NCI-H146 treated with DMSO at 0.1 percent for 48 hours (cell line): ENCODE results near the gene SEC22B.
A peak's percentile ranks its signal among the peaks of the same experiment; 100 is the strongest.
"Not testable (repeated sequence)": the region's sequence is repeated elsewhere in the genome, so short reads cannot be mapped to it uniquely, and the experiment has no call there.

Experiments
- DNase-seq: peaks from one replicate; lab custom pipeline; 2025; ENCODE audit not compliant: unreplicated experiment; lab: John Stamatoyannopoulos, UW

SEC22B gene

DNA sequence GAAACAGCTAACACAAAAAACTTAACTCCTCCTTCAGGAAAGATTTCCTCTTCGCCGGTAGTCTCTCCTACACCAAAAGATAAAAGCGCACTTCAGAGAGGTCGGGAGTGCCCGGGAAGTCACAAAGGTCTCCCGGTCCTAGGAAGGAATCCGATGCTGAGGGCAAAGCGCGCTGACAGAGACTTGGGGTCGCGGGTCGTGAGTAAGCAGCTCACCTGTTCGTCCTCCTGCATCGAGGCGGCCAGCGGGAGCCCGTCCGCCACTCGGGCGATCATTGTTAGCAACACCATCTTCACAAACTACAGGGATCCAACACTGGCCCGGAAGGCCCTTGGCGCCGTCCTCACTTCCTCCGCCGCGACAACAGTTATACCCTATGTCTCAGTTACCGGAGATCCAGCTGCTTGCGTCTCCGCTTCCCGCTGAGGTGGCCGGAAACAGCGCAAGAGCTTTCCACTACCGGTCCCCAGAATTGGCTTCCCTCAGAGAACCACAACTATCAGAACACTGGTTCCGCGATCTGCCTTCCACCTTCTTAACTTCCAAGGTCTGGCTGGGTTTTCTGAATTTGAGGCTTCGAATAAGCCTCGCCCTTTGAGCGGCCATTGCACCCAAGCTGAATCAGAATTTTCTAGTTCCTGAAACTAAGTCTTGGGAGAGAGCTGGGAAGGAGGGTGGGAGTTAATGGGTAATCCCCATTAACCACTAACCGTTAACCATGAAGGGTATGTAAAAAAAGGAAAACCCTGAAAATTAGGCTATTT is at the start of gene SEC22B:
Gene SEC22B (minus strand): TSS at position 429 of the 764 bp plus-strand sequence. CDS start 139 bp downstream, at position 290.
- DNase-seq, result peak; percentile 89

DNA sequence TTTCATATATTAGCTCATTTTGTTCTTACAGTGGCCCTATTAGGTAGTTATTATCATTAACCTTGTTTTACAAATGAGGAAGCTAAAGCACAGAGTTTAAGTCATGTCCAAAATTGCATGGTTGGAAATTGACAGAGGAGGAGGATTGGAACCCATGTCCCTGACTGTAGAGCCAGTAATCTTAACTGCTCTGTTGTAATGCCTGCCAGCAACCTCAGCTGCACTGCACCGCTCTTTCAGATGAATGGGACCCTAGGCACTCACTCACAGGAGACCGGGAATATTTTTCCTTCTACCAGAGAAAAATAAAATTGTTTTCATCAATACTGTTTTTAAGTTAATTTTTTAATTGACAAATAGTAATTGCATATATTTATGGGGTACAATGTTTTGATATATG is 41.6 kb upstream of the SEC22B start:
- DNase-seq, result not testable (repeated sequence)

DNA sequence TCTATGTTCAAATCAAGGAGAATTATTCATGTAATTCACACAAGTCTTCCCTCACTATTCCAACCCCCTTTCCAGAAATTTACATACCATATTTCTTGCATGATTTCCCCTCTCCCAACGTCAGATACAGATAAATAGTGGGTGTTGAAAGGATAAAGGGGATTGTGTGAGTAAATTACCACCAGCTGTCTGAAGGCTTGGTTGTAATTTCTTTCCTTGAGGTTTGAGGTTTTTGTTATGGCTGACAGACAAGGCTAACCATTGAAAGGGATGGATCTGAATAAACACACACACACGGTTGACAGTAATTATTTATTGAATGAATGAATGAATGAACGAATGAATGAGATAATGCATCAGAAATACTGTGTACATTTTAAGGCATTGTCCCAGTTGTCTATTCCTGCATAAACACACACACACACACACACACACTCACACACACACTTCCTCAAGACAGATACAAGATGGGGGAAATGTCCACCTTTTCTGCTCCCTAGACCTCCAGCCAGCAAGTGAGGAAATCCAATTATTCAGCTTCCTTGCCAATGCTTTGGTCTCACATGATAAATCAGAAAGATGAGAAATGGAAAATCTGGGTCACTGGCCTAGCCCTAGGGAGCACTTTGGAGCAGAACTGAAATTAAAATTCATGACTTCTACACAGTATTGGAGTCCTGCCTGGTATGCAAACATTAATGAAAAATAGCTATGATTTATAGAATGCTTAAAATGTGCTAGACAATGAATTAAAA is 41.0 kb upstream of the SEC22B start:
- not testable (repeated sequence) for DNase-seq

DNA sequence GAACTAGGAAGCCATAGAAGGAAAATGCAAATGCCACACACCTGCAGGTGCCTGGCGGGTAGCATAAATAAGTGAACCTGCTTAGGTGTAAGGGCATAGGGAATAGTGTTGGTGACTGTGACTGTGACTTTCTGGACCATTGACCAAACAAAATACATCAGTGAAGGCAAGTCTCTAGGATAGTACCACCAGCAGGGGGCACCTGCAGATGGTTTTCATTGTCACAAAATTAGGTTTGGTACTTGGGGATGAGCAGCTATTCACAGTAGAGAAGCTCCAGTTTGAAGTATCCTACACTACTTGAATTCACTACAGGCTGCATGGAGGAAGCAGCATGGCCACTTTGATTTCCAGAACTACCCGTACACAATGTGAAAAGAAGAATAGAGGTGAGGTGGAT is 37.3 kb upstream of the SEC22B start:
- DNase-seq, result not testable (repeated sequence)

DNA sequence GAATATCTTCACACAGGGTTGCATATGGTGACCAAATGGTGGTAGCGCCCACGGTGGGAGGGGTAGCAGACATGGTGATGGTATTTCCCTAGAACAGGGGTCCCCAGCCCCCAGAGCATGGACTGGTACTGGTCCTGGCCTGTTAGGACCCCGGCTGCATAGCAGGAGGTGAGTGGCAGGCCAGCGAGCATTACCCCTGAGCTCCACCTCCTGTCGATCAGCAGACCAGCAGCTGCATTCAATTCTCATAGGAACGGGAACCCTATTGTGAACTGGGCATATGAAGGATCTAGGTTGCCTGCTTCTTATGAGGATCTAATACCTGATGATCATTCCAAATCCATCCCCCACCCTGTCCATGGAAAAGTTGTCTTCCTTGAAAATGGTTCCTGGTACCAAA is 34.4 kb upstream of the SEC22B start:
- DNase-seq, result not testable (repeated sequence)

DNA sequence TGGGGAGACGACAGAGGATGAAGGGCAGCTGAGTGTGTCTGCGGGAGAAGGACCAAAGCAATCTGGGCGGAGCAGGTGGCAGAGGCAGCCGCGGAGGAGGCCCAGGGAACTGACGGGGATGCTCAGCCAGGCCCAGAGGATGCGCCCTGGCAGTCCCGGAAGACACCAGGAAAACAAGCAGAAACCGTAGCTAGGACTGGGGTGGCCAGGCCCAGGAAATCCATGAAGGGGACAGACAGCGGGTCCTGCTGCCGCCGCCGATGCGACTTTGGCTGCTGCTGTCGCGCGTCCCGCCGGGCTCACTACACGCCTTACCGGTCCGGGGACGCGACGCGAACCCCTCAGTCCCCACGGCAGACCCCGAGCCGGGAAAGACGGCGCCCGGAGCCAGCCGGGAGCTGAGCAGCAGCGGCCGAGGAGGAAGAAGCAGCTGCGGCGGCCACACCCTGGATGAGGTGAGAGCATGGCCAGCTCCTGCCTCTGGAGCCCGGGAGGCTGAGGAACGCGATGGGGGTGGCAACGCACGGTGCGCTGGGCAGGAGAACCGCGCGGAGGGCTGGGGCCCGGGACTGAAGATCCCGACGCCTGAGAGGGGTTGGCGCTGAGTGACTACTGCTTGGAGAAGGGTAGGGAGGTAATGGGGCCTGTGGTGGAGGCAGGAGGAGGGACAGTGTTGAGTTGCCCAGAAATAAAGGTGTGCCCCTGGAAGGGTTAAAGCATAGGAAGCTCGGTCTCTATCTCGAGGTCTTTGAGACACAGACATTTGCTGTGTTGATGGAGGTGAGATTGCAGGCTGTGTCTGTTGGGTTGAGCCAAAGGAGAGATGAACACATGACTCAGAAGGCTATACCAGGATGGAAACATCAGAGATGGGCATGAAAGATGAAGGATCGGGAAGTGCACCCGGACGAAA is 20.8 kb upstream of the SEC22B start:
- DNase-seq, result not testable (repeated sequence)

DNA sequence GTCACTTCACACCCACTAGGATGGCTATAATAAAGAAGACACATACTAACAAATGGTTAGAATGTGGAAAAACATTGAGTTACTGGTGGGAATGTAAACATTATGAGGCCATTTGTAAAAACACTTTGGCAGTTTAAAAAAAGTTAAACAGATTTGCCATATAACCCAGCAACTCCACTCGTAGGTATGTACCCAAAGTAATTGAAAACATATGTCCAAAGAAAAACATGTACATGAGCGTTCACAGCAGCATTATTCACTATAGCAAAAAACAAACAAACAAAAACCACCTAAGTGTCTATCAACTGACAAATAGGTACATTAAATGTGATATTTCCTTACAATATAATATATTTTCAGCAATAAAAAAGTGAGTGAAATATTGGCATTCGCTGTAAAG is 12.3 kb upstream of the SEC22B start:
- not testable (repeated sequence) for DNase-seq

DNA sequence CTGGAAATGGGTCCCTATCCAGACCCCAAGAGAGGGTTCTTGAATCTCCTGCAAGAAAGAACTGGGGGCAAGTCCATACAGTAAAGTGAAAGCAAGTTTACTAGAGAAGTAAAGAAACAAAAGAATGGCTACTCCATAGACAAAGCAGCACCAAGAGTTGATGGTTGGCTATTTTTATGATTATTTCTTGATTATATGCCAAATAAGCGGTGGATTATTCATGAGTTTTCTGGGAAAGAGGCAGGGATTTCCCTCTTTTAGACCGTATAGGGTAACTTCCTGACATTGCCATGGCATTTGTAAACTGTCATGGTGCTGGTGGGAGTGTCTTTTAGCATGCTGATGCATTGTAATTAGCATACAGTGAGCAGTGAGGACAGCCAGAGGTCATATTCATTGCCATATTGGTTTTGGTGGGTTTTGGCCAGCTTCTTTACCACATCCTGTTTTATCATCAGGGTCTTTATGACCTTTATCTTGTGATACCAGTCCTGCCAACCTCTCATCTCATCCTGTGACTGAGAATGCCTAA is 5.9 kb upstream of the SEC22B start:
- DNase-seq, result not testable (repeated sequence)

DNA sequence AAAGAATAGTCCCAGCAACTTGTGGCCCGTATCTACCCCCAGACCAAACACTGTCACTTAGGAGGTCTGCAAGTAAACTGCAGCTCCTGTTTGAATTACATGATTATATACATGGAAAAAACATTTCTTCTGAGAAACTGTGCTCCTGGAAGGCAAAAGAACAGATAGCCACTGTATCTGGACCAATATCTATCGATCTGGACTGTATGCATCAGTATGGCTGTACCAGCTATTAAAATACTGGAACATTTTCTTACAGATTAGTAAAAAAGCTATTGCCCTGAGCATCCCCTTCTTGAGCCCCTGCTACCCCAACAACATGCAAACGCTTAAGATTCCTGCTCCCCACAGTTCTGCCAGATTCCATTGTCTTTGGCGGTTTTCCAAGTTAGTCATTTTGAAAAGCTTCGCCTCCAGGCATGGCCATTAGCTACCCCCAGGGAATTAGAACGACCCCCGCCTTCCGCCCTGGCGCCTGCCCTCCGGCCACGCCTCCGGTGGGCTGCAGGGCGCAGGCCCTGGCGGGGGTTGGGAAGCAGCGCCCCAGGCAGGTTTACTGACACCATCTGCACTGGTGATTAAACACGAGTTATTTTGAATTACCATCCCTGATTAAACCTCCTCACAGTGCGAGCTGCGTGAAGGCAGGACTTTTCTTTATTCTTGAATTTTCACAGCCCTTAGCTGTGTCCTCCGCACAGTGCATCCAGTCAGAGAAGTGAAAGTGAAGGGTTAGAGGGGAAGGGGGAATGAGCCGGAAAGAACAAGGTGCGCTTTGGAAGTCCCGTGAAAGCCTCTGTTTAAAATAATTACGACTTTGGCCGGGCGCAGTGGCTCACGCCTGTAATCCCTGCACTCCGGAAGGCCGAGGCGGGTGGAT is 3.7 kb upstream of the SEC22B start:
- peak; percentile 29 for DNase-seq

DNA sequence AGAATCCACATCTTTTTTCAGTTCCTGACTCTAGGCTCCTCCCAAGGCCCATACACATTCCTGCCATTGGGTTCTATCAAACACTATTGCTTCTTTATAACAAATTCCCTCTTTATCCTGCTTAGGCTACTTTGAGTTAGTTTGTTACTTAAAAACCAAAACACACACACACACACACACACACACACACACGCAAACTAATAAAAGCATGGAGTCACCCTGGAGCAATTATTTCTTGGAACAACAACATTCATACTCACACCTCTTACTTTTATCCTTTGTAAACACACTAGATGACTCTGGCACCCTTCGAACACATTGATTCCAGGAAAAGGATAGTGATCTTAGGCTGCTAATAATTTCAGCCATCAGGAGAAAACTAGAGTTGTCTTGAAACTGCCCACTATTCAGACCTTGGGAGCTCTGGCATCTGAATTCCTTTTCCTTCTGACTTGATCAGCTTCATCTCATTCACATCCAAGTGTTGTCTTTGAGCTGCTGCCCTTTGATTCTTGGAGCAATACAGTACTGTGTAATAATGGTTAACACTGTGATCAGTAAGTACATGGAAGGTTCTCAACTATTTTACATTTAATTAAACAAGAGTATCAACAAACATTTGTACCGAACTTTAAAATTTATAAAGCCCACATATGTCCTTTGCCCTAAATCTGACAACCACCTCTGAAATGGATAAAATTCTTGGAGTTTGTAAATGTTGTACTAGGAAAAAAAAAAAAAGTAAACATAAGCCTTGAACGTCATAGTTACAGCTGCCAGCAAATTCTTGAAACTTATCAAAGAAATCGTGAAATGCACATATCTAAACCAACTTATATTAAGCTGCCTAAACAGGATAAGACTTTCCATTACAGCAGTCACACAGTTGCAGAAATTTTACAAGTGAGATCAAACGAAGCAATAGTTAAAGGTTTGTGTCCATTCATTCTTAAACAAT is 2.8 kb upstream of the SEC22B start:
- no peak for DNase-seq

DNA sequence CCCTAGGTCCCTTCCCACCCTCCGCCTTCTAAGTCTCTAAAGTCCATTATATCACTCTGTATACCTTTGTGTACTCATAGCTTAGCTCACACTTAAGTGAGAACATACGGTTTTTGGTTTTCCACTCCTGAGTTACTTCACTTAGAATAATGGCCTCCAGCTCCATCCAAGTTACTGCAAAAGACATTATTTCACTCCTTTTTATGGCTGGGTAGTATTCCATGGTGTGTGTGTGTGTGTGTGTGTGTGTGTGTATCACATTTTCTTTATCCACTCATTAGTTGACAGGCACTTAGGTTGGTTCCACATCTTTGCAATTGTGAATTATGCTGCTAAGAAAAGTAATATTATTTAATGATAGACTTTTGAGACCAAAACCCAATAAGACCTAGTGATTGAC is 1.7 kb upstream of the SEC22B start:
- DNase-seq, result not testable (repeated sequence)

DNA sequence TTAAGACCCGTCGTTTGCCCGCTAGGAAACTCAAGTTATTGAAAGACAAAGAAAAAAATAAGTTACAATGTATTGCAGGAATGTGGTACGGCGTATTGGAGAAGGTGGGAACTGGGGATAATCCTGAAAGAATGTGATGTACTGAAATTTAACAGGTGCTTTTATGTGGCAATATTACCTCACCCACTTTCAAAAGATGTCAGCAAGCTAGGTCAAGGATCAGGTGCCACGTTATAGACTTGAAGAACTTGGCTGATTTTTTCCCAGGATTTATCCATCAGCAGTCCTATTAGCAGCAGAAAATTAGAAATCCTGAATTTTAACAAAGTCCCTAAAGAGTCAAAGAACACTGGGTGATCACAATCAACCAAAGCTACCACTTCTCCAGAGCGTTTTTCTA is 632 bp downstream of the SEC22B start:
- DNase-seq, result not testable (repeated sequence)

DNA sequence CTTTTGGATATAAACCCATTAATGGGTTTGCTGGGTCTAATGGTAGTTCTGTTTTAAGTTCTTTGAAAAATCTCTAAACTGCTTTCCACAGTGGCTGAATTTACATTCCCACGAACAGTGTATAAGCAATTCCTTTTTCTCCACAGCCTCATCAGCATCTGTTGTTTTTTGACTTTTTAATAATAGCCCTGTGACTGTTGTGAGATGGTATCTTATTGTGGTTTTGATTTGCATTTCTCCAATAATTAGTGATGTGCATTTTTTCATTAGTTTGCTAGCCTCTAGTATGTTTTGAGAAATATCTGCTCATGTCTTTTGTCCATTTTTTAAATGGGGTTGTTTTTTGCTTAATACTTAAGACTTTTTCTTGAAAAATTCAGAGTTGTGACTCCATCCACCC is 11.6 kb downstream of the SEC22B start:
- not testable (repeated sequence) for DNase-seq

DNA sequence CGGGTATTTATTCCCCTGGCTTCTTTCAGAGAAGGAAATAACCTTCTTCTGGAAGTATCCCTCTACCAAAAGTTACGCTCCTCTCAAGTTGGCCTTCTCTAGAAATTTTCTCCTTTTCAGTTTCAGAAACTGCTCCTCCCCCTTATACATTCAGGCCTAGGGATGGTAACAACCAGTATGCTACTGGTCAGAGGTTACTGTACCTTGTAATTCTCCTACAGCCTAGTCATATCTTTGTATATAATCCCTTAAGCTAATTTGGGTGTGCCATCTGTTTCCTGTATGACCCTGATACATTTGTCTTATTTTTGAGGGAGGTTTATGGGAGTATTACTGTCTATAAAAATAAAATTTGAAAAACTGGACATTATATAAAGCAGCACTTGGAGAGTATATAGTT is 14.3 kb downstream of the SEC22B start:
- DNase-seq, result not testable (repeated sequence)

DNA sequence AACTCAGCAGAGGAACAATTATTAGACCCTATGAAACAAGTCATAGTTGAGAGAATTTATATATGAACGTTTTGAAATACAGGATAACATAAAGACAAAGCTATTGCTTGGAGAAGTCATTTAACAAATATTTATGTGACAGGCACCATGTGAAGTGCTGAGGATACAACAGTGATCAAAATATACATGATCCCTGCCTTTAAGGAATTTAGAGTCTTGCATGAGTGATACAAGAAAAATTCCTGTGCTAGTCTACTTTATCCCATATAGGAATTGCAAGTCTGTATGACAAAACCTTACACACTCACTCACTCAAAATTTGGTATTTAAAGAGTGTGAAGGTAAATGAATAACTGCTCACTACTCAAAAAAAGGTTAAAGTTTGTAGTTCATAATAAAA is 17.8 kb downstream of the SEC22B start:
- not testable (repeated sequence) for DNase-seq

DNA sequence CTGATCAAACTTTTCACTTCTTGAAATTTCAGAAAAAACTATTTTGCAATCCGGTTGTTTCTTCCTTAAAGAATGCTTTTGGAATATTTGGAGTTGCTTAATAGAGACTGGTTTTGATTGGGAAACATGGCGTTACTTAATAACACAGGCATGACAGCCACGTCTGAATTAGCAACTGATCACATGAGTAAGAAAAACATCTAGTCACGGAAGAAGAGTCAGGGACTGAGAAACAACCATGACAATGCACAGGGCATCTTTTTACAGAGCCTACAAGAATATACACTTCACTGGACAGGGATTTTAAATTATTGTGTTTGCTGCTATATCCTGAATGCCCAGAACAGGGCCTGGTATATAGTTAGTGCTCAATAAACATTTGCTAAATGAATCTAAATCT is 18.2 kb downstream of the SEC22B start:
- not testable (repeated sequence) for DNase-seq

DNA sequence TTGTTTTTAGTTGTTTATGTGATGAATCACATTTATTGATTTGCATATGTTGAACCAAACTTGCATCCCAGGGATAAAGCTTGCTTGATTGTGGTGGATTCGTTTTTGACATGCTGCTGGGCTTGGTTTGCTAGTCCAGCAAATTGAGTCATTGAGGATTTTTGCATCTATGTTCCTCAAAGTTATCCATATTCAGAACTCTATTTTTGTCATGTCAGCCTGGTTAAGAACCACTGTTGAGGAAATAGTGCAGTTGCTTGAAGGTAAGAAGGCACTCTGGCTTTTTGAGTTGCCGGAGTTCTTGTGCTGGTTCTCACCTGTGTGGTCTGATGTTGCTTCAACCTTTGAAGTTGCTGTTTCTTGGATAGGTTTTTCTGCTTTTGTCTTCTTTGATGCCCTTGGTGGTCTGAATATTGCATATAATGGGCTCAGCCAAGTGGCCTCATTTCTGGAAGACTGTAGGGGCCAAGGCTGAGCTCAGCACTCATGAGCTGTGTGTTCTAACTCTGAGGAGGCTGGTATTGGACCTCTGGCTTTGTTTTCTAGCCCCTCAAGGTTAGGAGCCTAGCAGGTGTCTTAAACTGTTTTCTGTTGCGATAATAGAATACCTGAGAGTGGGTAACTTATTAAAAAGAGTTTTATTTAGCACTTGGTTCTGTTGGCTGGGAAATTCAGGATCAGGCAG is 26.0 kb downstream of the SEC22B start:
- not testable (repeated sequence) for DNase-seq

DNA sequence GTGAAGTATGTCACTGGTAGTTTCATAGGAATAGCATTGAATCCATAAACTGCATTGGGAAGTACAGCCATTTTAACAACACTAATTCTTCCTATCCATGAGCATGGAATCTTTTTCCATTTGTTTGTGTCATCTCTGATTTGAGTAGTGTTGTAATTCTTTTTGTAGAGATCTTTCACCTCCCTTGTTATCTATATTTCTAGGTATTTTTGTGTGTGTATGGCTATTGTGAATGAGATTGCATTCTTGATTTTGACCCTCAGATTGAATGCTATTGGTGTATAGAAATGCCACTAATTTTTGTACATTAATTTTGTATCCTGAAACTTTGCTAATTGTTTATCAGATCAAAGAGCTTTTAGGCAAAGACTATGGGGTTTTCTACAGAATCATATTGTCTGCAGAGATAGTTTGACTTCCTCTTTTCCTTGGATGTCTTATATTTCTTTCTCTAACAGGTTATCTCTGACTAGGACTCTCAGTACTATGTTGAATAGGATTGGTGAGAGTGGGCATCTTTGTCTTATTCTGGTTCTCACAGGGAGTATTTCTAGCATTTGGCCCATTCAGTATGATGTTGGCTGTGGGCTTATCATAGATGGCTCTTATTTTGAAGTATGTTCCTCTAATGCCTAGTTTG is 26.8 kb downstream of the SEC22B start:
- DNase-seq, result not testable (repeated sequence)
